GM18508 (cell line): ENCODE results near the gene ANKK1.

Source experiments
- ATAC-seq: cut with Tn5 transposase; IDR thresholded peaks from one replicate; pipeline ENCODE4 v1.9.1; 2021; ENCODE audit warnings: moderate number of reproducible peaks; ENCODE audit not compliant: insufficient read depth, unreplicated experiment

ANKK1 gene

DNA sequence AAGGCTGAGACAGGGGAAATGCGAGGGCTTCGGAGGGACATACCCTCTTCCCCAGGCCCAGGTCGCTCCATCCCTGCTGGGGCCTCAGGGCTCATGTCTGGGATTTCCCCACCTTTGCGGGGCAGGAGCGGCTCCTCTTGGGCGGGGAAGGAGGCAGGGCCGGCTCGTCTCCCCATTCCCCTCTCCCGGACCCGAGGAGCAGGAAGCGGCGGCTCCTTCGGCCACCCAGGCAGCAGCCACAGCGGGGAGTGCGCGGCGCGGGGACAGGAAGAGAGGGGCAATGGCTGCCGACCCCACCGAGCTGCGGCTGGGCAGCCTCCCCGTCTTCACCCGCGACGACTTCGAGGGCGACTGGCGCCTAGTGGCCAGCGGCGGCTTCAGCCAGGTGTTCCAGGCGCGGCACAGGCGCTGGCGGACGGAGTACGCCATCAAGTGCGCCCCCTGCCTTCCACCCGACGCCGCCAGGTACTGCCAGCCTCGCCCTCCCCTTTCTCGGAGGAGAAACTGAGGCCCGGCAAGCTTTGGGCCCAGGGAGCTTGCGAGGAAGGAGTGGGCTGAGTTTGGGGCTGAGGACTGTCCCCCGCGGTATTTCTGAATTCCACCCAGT lies at the start of gene ANKK1:
ANKK1 (plus strand) TSS at position 175 of the 607 bp plus-strand sequence; CDS start at position 281, 106 bp downstream.
- ATAC-seq: no peak

DNA sequence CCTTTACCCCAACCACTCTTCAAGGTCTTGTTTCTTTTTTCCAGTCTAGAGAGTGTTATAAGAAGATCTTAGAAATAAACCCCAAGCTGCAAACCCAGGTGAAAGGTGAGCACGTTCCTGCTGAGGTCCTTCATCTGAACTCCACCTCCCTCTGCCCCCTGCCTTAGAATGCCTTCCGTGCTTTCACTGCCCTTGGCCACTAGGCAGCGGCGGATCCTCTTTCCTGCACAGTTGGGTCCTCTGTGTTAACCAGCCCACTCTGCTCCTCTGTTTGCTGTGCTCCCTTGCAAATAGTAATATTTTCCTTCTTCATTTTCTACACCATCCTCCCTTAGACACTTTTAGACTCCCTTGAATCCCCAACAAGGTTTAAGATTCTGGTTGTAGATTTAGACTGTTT lies 48.8 kb upstream of the ANKK1 start:
- no peak for ATAC-seq

DNA sequence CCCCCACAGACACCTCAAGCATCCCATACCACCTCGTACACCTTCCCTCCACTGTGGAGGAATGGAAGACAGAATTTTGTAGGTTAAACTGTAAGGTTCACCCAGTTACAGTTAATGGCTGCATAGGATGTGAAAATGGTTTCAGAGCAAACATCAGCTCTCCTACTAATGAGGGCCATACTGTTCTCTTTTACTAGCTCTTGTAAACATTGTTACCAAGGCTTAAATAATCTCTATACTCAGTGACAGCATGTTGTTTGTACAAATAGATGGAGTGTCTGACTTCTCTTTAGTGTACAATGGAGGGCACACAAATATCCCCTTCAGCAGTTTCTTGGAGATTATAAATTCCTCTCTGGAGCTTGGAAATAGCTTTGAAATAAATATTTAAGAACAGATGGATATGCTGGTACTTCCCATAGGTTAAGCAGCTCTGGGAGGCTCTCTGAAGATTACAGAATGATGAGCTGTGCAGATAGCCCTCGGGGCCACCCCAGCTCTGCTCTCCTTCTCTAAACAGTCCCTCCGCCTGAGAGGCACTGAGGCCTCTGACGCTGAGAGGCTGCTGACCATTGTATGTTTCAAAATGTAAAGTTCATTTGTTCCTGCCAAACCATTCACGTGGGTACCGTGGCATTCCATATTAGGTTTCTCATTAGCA lies 47.5 kb upstream of the ANKK1 start:
- no peak for ATAC-seq

- ATAC-seq: no peak
Measured at GRCh38 chr11:113341388-113342165, 46.0 kb upstream of the ANKK1 start.

DNA sequence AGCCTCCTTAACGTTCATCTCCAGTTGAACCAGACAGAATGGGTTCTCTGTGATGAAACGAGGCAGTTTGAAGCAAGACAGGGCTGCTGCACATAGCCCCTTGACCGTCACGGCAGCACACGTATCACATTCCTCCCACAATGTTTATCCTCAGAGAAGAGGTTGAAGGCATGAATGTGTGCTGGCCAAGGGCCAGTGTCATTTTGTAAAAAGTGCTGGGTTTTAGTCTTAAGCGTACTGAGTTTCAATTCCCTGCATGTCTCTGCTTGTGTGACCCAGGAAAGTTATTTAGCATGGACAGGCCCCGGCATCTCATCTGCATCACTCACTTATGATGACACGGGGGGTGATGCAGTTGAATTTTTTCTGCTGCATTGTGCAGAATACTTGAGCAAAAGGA lies 41.6 kb upstream of the ANKK1 start:
- no peak for ATAC-seq

DNA sequence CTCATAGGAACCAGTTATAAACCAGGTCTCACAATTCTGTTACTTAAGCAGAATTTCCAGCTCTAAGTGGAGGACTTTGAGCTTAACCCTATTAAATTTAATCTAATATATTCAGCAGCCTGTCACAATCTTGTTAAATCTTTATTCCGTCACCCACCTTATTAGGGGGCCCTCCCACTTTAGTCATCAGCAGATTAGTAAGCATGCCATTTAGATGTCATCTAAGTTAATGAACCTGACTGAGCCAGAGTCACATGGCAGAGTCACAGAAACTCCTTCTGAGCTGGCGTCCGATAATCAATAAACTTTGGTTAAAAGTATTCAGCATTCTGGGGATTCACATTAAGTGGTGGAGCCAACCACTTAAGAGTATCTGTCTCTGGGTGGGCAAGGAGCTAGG lies 38.1 kb upstream of the ANKK1 start:
- no peak for ATAC-seq

- no peak for ATAC-seq
Measured at GRCh38 chr11:113350336-113351067, 37.1 kb upstream of the ANKK1 start.

GRCh38 chr11:113351068-113351450 lies 36.5 kb upstream of the ANKK1 start:
- ATAC-seq: no peak

DNA sequence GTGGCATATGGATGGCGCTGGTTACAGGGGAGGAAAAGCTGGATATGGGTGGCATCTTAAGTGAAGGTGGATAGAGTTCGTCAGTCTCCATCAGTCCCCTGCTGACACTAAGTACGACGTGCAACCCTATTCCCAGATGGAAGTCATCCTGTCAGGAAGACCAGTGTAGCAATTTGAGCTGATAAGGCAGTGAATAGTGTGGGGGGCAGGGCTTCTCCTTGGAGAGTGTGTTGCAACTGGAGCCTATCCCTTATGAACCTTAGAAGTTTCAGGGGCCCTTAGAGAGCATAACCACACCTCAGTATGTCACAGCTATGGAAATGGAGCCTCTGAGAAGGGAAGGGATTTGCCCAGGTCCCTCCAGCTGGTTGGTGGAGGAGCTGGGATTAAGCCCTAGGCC lies 36.1 kb upstream of the ANKK1 start:
- no peak for ATAC-seq

DNA sequence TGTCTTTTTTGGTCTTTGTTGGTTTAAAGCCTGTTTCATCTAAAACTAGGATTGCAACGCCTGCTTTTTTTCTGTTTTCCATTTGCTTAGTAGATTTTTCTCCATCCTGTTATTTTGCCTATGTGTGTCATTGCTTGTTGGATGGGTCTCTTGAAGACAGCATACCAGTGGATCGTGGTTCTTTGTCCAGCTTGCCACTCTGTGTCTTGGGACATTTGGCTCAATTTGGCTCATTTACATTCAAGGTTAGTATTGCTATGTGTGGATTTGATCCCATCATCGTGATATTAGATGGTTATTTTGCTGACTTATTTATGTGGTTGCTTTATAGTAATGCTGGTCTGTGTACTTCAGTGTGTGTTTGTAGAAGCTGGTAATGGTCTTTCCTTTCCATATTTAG lies 31.4 kb upstream of the ANKK1 start:
- ATAC-seq: no peak

- ATAC-seq: no peak
Measured at GRCh38 chr11:113363406-113363805, 24.2 kb upstream of the ANKK1 start.

DNA sequence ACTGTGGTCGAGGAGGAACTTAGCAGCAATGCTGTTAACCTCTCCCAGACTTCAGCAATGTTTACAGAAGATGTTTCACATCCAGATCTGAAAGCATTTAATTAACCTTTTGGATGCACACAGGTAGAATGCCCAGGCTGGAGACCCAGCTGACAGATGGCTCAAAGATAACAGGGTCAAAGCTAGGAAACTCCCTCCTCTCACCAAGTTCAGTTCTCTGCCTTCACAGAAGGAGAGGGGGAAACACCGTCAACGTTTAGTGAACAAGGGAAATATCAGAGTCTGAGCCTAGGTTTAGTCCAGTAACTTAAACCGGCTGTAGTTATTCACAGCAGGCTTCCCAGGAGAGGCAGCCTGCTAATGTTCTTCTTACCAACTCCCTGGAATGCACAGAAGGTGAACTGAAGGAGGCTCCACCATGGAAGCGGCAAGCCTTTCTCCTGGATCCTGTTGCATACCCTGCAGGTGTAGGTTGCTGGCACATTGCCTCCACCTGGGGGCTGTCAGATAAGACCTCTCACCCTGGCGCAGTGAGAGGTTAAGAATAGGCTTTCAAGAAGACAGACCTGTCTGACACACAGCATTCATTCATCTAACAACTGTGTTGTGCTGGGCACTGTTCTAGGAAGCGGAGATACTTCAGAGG lies 23.5 kb upstream of the ANKK1 start:
- no peak for ATAC-seq

DNA sequence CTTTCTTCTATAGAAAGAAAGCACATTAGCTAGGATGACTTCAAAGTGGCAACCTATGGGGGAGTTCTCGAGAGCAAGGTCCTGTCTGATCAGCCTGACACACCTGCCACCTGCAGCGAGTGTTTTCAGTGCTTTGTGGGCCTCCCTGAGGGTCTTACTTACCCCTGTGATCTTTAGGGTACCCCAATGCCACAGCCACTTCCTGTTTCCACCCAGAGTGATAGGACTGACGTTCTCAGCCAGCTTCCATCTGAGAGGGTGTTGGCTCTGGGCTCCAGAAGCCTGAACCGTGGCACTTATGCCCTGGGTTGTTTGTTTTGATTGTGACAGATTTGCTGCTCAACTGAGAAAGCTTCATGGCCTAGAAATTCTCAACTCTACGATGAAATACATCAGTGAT lies 21.7 kb upstream of the ANKK1 start:
- no peak for ATAC-seq

DNA sequence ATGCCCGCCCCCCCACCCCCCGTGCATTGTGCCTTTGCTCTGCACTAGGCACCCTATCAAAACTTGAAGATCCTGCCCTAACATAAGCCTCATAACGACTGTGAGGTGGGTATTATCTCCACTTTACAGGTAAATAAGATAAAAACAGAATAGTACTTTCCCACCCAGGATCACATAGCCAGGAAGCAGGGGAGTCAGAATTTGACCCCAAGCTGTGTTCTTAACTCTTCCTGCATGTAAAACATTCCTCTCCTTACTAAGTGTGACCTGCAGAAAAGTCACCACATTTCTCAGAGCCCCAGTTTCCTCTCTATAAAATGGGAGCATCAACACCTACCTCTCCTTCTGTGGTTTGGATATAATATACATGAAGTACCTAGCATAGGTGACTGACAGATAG lies 18.2 kb upstream of the ANKK1 start:
- no peak for ATAC-seq

DNA sequence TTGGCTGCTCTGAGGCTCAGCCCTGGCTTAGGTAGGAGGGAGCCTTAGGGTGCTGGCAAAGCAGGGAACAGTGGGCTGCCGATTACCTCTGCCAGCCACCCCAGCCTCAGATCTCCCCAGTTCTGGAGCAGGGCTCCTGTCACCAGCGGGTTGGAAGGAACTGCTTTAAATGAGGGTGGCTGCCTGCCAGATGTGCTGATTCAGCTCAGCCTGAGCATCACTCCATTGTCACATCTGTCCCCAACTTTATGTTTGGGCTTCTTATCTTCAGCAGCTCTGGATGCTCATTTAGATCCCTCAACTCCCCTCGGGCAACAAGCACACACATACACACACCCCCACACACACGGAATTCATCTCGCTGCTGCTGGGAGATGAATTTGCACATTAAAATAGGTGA lies 16.9 kb upstream of the ANKK1 start:
- no peak for ATAC-seq

DNA sequence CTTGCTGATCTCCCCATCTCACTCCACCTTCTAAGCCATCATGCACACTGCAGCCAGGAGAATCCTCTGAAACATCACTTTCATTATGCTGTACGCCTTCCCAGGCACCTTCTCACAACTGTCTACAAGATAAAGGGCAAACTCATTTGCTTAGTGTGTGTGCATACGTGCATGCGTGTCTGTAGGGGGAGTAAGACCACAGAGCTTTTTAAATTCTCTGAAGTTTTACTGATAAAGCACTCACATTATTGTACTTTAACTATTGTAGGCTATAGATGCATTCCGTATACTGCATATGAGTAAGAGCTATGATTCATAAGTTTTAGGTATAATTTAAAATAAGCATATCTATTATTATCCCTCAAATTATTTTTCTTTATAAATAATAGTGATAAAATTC lies 15.3 kb upstream of the ANKK1 start:
- ATAC-seq: no peak

DNA sequence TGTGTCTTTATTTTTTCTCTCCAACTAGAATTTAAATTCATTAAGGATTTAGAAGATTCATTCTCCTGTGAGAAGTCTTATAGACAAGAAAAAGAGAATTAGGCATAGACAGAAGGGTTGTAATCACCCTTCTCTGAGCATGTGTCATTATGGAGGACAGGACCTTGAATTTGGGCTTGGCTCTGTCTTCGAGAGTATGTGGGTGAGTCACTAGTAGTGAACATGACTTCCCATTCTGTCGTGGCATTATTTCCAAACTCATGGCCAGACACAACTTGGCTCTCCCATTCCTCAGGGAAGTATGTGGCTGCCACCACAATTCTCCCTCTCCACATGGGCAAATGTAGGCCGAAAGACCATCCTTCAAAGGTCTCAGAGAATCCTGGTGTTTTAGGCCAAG lies 14.3 kb upstream of the ANKK1 start:
- ATAC-seq: no peak

GRCh38 chr11:113373981-113374560 lies 13.5 kb upstream of the ANKK1 start:
- no peak for ATAC-seq

DNA sequence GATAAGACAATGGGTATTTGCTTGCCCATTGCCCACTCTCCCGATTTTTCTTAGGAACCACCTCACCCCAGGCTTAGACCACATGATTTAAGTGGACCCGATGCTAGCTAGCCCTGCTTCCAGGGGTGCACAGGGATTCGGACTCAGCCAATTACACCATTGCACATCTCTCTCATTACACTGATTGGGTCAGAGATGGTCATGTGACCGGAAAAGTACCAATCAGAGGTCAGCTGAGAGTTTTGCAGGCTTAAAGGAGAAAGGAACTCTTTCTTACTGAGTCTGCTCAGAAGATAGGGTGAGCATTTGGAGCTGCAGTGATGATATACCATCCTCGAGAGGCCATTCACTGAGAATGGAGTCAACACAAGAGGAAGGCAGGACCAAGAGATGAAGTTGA lies 12.2 kb upstream of the ANKK1 start:
- no peak for ATAC-seq

- ATAC-seq: no peak
Measured at GRCh38 chr11:113376156-113376555, 11.4 kb upstream of the ANKK1 start.
